ENCODE results near the gene CD59. TPM values are rescaled to one million over a fixed set of nuclear protein-coding genes. Genes with fewer than 3 reads are reported as not detected.

The CD59 gene
- total and polyA plus RNA-seq, 5 experiments from 2014 or later, result 36.2 to 66.8 (median 53.7) TPM

DNA sequence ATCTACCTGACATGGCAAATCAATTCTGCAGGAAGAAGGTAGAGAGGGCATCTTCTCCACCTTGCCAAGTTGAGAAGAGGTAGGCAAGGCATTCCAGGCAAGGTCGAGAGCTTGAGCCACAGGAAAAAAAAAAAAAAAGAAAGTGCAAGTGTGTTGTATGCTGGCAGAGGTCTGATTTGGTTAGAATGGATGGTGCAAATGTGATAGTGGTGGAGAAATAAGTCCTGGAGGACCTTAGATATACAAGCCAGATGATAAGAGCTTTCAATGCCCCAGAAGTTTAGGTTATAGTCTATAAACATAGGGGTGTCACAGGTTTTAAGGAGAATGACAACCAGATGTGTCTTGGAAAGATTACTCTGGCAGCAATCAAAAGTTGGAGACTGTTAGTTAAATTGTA is 36.6 kb upstream of the CD59 start:
- H3K4me1 Mint-ChIP-seq, result peaks cover 32 to 56% (median 43%) of the 10 kb centered on the region in 4 donors
- peak overlapping the region in 9 of 10 donors; percentile 21 to 98 (median 97) for H3K27ac Mint-ChIP-seq
- peaks cover 0 to 4% (median under 1%) of the 10 kb centered on the region in 5 donors for H3K27me3 Mint-ChIP-seq
- no peaks in the 10 kb centered on the region for H3K9me3 Mint-ChIP-seq
- ATAC-seq, result no peak
- POLR2A ChIA-PET, result interaction anchor here (1.0 to 1.3 kb wide), 3 partner anchors 13 to 885 kb away, joined by 3 to 4 read pairs (median 3); partner anchors contain the start of gene NAT10
- peak overlapping the region; percentile 94 to 99 (median 96) for H3K4me3 Mint-ChIP-seq
- no peak for DNase-seq
- H3K36me3 Mint-ChIP-seq, result peaks cover 0 to 33% (median 9%) of the 10 kb centered on the region in 3 donors

DNA sequence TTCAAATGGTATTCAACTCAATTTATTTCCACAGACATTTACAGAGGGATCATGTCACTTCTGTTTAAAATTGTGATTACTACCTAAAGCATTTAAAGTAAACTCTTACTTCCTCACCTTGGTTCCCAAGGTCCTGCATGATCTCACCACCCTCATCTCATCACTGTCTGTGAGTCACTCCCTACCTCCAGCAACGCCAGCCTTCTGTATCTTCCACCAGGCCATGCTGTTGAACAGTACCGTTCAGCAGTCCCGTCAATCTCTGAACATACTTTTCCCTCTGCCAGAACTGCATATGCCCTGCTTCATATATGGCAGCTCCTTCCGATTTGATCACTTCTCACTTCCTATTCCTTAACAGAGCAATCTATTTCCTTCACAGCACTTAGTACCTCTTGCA is 36.1 kb upstream of the CD59 start:
- Mint-ChIP-seq H3K9me3 (no peaks in the 10 kb centered on the region), H3K27ac (peak overlapping the region; percentile 21 to 97 (median 57)), H3K4me1 (peaks cover 32 to 56% (median 43%) of the 10 kb centered on the region in 4 donors), H3K27me3 (peaks cover 0 to 4% (median 0%) of the 10 kb centered on the region in 5 donors), H3K36me3 (peaks cover 0 to 38% (median 13%) of the 10 kb centered on the region in 3 donors), H3K4me3 (peak overlapping the region; percentile 80 to 99 (median 96))
- POLR2A ChIA-PET, result interaction anchor here (1.0 to 1.1 kb wide), 2 partner anchors 333 to 885 kb away, joined by 3 read pairs; partner anchors contain the start of gene NAT10
- ATAC-seq, result no peak
- no peak for DNase-seq

DNA sequence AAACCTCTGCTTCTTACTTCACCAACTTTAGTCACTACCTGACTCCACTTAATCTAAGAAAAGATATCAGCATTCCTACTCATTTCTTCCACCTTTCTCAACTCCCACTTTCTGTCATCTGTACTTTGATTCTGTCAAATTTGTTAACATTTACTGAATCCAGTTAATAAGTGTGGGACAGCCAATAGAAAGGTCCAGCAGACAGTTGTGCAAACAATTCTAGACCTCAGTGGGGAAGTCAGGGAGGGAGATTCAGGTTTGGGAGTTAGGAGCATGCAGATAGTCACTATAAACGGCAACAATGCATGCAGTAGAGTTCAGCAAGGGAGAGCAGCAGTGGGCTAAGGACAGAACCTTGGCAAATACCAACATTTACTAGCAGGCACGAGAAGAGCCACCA is 34.0 kb upstream of the CD59 start:
- H3K36me3 Mint-ChIP-seq, result peaks cover 5 to 59% (median 30%) of the 10 kb centered on the region in 3 donors
- ATAC-seq (no peak), DNase-seq (no peak)
- peaks cover 29 to 60% (median 40%) of the 10 kb centered on the region in 4 donors for H3K4me1 Mint-ChIP-seq
- no peaks in the 10 kb centered on the region for H3K27me3 Mint-ChIP-seq
- POLR2A ChIA-PET, result interaction anchor here (0.6 kb wide), 1 partner anchor 109 kb away, joined by 5 read pairs; no protein-coding TSS in a partner anchor
- H3K27ac Mint-ChIP-seq, result peak overlapping the region in 3 of 10 donors; percentile 0 to 22 (median 8)
- no peaks in the 10 kb centered on the region for H3K9me3 Mint-ChIP-seq
- peak overlapping the region in 3 of 10 donors; percentile 12 to 23 (median 13) for H3K4me3 Mint-ChIP-seq

DNA sequence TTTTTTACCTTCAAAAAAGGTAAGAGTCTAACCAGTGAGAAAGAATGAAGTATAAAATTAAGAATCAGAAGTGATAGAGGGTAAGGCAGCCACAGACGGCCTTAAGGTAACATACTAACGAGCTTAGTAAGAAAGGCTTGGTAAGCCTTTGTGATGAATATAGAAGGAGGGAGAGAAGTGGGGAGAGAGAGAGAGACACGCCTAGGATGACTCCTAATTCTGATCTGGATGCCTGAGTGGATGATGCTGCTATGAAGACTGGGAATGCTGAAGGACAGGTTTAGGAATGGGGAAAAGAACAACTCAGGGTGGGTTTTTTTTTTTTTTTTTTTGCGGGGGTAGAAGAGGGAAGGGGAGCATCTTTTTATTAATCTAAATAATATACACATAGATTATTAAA is 33.3 kb upstream of the CD59 start:
- peak overlapping the region in 3 of 10 donors; percentile 14 to 70 (median 41) for H3K27ac Mint-ChIP-seq
- H3K4me3 Mint-ChIP-seq, result no peak overlapping the region
- peaks cover 8 to 66% (median 37%) of the 10 kb centered on the region in 3 donors for H3K36me3 Mint-ChIP-seq
- no peaks in the 10 kb centered on the region for H3K27me3 Mint-ChIP-seq
- no peaks in the 10 kb centered on the region for H3K9me3 Mint-ChIP-seq
- no peak for DNase-seq
- ATAC-seq, result no peak
- H3K4me1 Mint-ChIP-seq, result peaks cover 24 to 53% (median 33%) of the 10 kb centered on the region in 4 donors
- POLR2A ChIA-PET, result no interaction called here

DNA sequence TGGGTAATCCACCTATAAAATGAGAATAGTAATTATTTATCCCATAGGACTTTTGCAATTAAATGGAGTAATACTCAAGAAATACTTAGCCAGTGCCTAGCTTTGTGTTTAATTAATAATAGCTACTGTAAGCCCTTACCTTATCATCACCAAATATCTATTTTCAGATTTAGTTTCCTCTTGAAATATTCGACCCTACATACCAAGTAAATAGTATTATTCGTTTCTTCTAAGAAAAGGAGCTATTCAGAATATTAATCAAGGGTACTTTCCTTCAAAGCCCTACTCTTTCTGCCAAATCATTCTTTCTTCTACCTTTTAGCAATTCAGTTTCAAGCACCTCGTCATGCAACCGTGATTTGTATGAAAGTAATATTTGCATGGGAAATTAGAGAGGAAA is 31.4 kb upstream of the CD59 start:
- H3K4me3 Mint-ChIP-seq, result no peak overlapping the region
- peak overlapping the region in 1 of 10 donors; percentile 11 for H3K27ac Mint-ChIP-seq
- H3K4me1 Mint-ChIP-seq, result peaks cover 19 to 39% (median 33%) of the 10 kb centered on the region in 4 donors
- peaks cover 17 to 80% (median 52%) of the 10 kb centered on the region in 3 donors for H3K36me3 Mint-ChIP-seq
- POLR2A ChIA-PET, result no interaction called here
- H3K27me3 Mint-ChIP-seq, result no peaks in the 10 kb centered on the region
- no peak for ATAC-seq
- DNase-seq, result no peak
- peaks cover 0 to 5% (median 0%) of the 10 kb centered on the region in 9 donors for H3K9me3 Mint-ChIP-seq

DNA sequence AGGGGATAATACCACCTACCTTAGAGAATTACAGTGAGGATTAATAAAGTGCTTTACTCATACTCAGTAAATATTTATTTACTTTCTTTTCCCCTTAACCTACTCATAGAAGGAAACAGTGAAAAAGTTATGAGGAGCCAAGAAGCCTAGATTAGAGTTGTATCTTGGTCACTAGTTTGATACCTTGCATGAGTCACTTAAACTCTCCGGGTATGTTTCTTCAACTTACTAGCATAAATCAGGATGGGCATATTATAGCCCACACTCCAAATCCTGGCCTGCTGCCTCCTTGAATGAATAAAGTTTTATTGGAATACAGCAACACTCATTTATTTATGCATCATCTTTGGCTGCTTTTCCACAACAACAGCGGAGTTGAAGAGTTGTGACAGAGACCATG is 29.9 kb upstream of the CD59 start:
- no peak for ATAC-seq
- no peak overlapping the region for H3K4me3 Mint-ChIP-seq
- H3K9me3 Mint-ChIP-seq, result peaks cover 0 to 5% (median 0%) of the 10 kb centered on the region in 9 donors
- POLR2A ChIA-PET, result interaction anchor here (0.7 kb wide), 1 partner anchor 869 kb away, joined by 3 read pairs; no protein-coding TSS in a partner anchor
- peaks cover 13 to 34% (median 23%) of the 10 kb centered on the region in 4 donors for H3K4me1 Mint-ChIP-seq
- H3K27ac Mint-ChIP-seq, result peak overlapping the region in 1 of 10 donors; percentile 40
- peaks cover 17 to 87% (median 52%) of the 10 kb centered on the region in 3 donors for H3K36me3 Mint-ChIP-seq
- H3K27me3 Mint-ChIP-seq, result no peaks in the 10 kb centered on the region
- no peak for DNase-seq

DNA sequence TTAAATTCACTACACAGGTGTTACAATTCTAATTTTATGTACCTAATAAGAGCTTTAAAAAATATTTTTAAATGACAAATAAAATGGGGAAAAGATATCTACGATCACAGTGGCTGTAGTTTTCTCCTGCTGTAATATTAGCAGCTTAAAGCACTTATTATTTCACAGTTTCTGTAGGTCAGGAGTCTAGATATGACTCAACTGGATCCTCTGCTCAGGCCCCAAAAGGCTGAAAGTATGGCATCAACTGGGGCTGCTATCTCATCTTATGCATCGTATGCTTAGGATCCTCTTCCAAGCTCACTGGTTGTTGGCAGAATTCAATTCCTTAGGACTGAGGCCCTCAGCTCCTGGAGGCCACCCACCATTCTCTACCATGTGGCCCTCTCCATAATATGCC is 25.2 kb upstream of the CD59 start:
- POLR2A ChIA-PET, result interaction anchor here (1.0 kb wide), 1 partner anchor 12 kb away, joined by 4 read pairs; the partner anchor contains the start of gene FBXO3
- Mint-ChIP-seq H3K4me3 (no peak overlapping the region), H3K4me1 (peaks cover 12 to 32% (median 22%) of the 10 kb centered on the region in 4 donors), H3K9me3 (peaks cover 0 to 5% (median 0%) of the 10 kb centered on the region in 9 donors), H3K27me3 (no peaks in the 10 kb centered on the region), H3K27ac (peak overlapping the region in 1 of 10 donors; percentile 10), H3K36me3 (peaks cover 26 to 89% (median 48%) of the 10 kb centered on the region in 3 donors)
- no peak for DNase-seq
- ATAC-seq, result no peak

DNA sequence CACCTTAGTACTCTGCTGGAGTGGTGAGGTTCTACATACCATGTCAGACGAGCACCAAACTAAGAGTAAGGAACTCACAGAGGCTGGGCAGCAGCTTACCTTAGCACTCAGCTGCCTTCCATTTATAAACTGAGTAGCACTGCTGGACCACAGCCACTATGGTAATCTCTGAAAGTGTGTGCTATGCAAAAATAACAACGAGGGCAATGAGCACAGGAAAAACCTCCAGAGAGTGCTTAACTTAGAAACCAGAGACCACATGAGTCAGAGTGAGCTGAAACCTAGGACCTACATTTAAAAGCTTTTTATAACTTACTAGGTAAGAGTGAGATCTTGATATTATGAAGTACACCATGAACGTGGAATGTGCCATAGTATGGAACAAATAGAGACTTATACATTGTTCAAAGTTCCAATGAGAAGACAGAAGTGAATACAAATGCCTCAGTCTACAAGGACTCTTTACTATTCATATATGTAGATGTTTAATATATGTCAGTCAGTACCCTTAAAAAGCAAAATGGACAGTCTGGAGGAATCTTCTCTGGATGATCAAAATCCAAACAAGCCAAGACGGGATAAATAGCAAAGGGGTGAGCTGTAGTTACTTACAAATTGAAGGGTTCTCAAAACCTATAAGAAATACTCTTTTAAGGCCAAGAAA is 17.2 kb upstream of the CD59 start:
- H3K27me3 Mint-ChIP-seq, result no peaks in the 10 kb centered on the region
- H3K9me3 Mint-ChIP-seq, result no peaks in the 10 kb centered on the region
- POLR2A ChIA-PET, result no interaction called here
- DNase-seq (no peak), ATAC-seq (no peak)
- H3K27ac Mint-ChIP-seq, result peak overlapping the region in 1 of 10 donors; percentile 8
- peak overlapping the region in 1 of 10 donors; percentile 16 for H3K4me3 Mint-ChIP-seq
- no peaks in the 10 kb centered on the region for H3K4me1 Mint-ChIP-seq
- peaks cover 0 to 86% (median 8%) of the 10 kb centered on the region in 3 donors for H3K36me3 Mint-ChIP-seq

DNA sequence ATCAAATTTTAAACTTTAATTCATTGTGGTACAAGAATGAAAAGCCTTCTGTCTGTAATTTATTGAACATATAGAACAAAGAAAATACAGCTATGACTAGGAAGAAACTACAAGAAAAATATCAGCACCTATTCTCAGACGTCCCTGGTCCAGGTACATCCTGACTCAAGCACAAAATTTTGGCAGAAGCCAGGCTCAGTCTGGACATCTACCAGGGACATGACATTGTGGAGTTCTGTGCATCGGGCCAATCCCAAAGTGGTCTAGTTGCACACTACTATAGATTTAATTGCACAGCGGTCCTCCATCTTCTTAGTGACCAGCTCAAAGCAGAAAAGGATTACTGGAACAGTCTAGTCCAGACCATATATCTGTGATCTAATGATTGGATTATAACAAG is 15.7 kb upstream of the CD59 start:
- POLR2A ChIA-PET, result interaction anchor here (1.3 kb wide), 1 partner anchor 9 kb away, joined by 4 read pairs; no protein-coding TSS in a partner anchor
- no peak for DNase-seq
- Mint-ChIP-seq H3K4me1 (no peaks in the 10 kb centered on the region), H3K27ac (peak overlapping the region in 2 of 10 donors; percentile 27 to 47), H3K36me3 (peaks cover 0 to 90% (median 8%) of the 10 kb centered on the region in 3 donors), H3K4me3 (no peak overlapping the region), H3K27me3 (no peaks in the 10 kb centered on the region), H3K9me3 (no peaks in the 10 kb centered on the region)
- no peak for ATAC-seq

DNA sequence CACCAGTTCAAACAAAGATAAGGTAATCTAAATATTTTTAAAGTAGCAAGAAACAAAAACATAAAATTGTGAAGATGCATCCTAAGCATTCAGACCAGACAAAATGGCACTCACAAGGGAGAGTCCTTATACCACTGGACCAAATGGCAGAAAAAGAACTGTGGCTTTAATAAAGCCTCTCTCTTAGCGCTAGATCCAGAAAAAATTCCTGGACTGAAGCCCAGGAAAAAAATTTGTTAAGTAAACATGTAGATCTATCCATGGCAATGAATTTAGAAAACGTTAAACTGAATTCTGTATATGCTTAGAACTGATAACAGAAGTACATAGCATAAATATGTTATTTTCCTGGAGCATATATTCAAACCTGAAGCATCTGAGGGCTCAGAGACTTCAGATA is 11.8 kb upstream of the CD59 start:
- no peaks in the 10 kb centered on the region for H3K4me1 Mint-ChIP-seq
- no peak overlapping the region for H3K4me3 Mint-ChIP-seq
- peaks cover 0 to 85% (median 1%) of the 10 kb centered on the region in 3 donors for H3K36me3 Mint-ChIP-seq
- H3K27me3 Mint-ChIP-seq, result no peaks in the 10 kb centered on the region
- no peak for ATAC-seq
- POLR2A ChIA-PET, result no interaction called here
- DNase-seq, result no peak
- no peak overlapping the region for H3K27ac Mint-ChIP-seq
- no peaks in the 10 kb centered on the region for H3K9me3 Mint-ChIP-seq

DNA sequence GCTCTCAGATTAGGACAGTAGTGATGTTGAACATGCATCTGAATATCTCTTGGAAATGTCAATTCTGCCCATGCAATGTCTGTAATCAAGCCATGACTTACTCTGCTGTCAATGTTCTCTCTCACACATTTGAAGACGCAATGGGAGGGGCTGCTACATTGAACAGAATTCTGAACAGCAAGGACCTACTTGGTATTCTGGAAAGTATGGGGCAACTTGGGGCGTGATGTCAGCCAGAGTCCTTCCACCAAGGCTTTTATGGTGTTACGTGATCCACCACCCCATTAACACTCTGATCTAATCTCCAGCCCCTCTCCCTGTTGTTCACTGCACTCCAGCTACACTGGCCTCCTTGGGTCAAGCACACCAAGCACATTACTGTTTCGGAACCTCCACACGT is 7.1 kb upstream of the CD59 start:
- POLR2A ChIA-PET, result no interaction called here
- Mint-ChIP-seq H3K9me3 (no peaks in the 10 kb centered on the region), H3K4me1 (no peaks in the 10 kb centered on the region), H3K36me3 (peaks cover 0 to 55% (median 1%) of the 10 kb centered on the region in 3 donors), H3K27me3 (no peaks in the 10 kb centered on the region), H3K27ac (peak overlapping the region in 1 of 10 donors; percentile 17), H3K4me3 (no peak overlapping the region)
- DNase-seq (no peak), ATAC-seq (no peak)

DNA sequence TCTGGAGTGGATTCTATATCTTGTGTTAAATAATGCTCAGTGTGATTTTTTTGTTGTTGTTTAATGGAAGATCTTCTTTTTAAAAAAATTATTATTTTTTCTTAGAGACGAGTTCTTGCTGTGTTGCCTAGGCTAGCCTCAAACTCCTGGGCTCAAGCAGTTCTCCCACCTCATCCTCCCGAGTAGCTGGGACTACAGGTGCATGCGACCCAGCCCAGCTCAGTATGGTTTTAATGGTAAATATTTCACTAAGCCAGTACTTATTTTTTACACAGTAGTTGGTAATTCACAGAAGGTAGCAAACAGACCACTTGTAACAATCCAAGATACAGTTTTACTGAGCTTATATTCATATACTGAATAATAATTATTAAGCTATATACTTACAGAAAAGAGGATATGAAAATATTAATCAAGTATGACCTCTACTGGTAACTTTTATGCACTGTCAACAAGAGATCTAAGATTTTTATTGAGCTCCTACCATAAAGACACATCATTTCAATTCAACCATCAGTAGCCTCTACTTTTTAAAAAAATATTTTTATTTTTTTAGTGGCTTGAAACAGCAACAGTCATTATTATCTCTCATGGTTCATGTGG is 6.1 kb upstream of the CD59 start:
- Mint-ChIP-seq H3K27ac (peak overlapping the region in 2 of 10 donors; percentile 4 to 53), H3K9me3 (no peaks in the 10 kb centered on the region), H3K4me1 (no peaks in the 10 kb centered on the region), H3K36me3 (peaks cover 0 to 46% (median 1%) of the 10 kb centered on the region in 3 donors), H3K4me3 (no peak overlapping the region), H3K27me3 (no peaks in the 10 kb centered on the region)
- POLR2A ChIA-PET, result interaction anchor here (1.0 to 1.2 kb wide), 3 partner anchors 9 to 41 kb away, joined by 4 read pairs; partner anchors contain the start of gene C11orf91
- ATAC-seq, result peak; percentile 55 to 65
- peak in 3 of 10 donors; percentile 14 to 29 (median 20) for DNase-seq
